H1 (cell line): ENCODE measurements around the gene VCX3A. TPM values are rescaled to one million over a fixed set of nuclear protein-coding genes. Genes with fewer than 3 reads are reported as not detected.

Experiments used
- CTCF ChIA-PET: fragments of 300-600 bp; sonication (Branson Sonifier 250); formaldehyde crosslinking; loops from one replicate; lab custom pipeline; 2021; ENCODE audit not compliant: partially characterized antibody; lab: Charles Lee
- POLR2A ChIA-PET: fragments of 300-600 bp; sonication (Branson Sonifier 250); formaldehyde crosslinking; loops from one replicate; lab custom pipeline; 2021; ENCODE audit warnings: inconsistent platforms; ENCODE audit not compliant: partially characterized antibody; lab: Charles Lee
- DNase-seq, 2 experiments: peaks; one replicate each; pipeline versions ENCODE4 v3.0.0 to v3.0.0-alpha.2; 2010 to 2022; ENCODE audit warnings: low spot score in 2 of 2, low read depth in 1 of 2, mixed read lengths in 1 of 2
- FAIRE-seq: peaks from 2 replicates; lab custom pipeline; 2011; peaks lifted over from hg19 to GRCh38; lab: Jason Lieb, UNC
- H2AFZ ChIP-seq: 2 replicates; pipeline ENCODE4 v1.8.1; 2012; ENCODE audit warnings: low read length, inconsistent platforms
- H2AK5ac ChIP-seq: 2 replicates; pipeline ENCODE4 v1.6.1; 2013; ENCODE audit warnings: low read depth, low read length
- H2BK120ac ChIP-seq: replicated peaks from 2 replicates; pipeline ENCODE3; 2013; ENCODE audit warnings: low read depth, low read length, inconsistent platforms
- H2BK12ac ChIP-seq: 2 replicates; pipeline ENCODE4 v1.6.1; 2013; ENCODE audit warnings: low read depth, low read length
- H2BK15ac ChIP-seq: 2 replicates; pipeline ENCODE4 v1.6.1; 2013; ENCODE audit warnings: low read length
- H2BK20ac ChIP-seq: 2 replicates; pipeline ENCODE4 v1.6.1; 2013; ENCODE audit warnings: low read length
- H2BK5ac ChIP-seq: 2 replicates; pipeline ENCODE4 v1.6.1; 2013; ENCODE audit warnings: low read depth, low read length
- H3K14ac ChIP-seq: 2 replicates; pipeline ENCODE4 v1.6.1; 2013; ENCODE audit warnings: inconsistent platforms; ENCODE audit not compliant: insufficient read length
- H3K18ac ChIP-seq: 2 replicates; pipeline ENCODE4 v1.6.1; 2013; ENCODE audit warnings: low read length; ENCODE audit errors: extremely low read depth
- H3K23ac ChIP-seq: 2 replicates; pipeline ENCODE4 v1.6.1; 2013; ENCODE audit warnings: inconsistent platforms; ENCODE audit not compliant: insufficient read length
- H3K23me2 ChIP-seq: 2 replicates; pipeline ENCODE4 v1.6.1; 2013; ENCODE audit warnings: low read depth, low read length
- H3K27ac ChIP-seq: 2 replicates; pipeline ENCODE4 v1.6.1; 2011; ENCODE audit warnings: low read depth, low read length, inconsistent platforms
- H3K27me3 ChIP-seq, 4 experiments: replicated peaks in 1 of 4; 1 replicate in 1 of 4; 2 replicates in 3 of 4; pipeline versions ENCODE4 v1.6.1 to v1.8.1; 2011 to 2013; ENCODE audit warnings: low read length in 3 of 4, mild to moderate bottlenecking in 3 of 4, inconsistent platforms in 2 of 4, mixed read lengths in 2 of 4, moderate library complexity in 1 of 4; ENCODE audit not compliant: control insufficient read depth in 3 of 4, insufficient read depth in 3 of 4; ENCODE audit errors: extremely low read depth in 1 of 4
- H3K36me3 ChIP-seq, 4 experiments: 2 replicates each; pipeline versions ENCODE4 v1.6.1 to v1.8.1; 2011 to 2013; ENCODE audit warnings: mild to moderate bottlenecking in 4 of 4, low read length in 3 of 4, moderate library complexity in 2 of 4, control low read depth in 1 of 4, inconsistent platforms in 1 of 4; ENCODE audit not compliant: insufficient read depth in 4 of 4, control insufficient read depth in 2 of 4
- H3K4ac ChIP-seq: replicated peaks from 2 replicates; pipeline ENCODE3; 2013; ENCODE audit warnings: low read length, low read depth, mixed read lengths, inconsistent platforms; ENCODE audit not compliant: insufficient read length
- H3K4me1 ChIP-seq, 4 experiments: replicated peaks in 1 of 4; 1 replicate in 1 of 4; 2 replicates in 3 of 4; pipeline versions ENCODE4 v1.6.1 to v1.8.1; 2011 to 2013; ENCODE audit warnings: low read length in 3 of 4, inconsistent platforms in 2 of 4, mixed read lengths in 1 of 4; ENCODE audit not compliant: insufficient read depth in 4 of 4, control insufficient read depth in 3 of 4
- H3K4me2 ChIP-seq, 2 experiments: 2 replicates each; pipeline versions ENCODE4 v1.6.1 to v1.8.1; 2011 to 2013; ENCODE audit warnings: low read depth in 2 of 2, low read length in 2 of 2, control low read depth in 1 of 2, inconsistent platforms in 1 of 2, mild to moderate bottlenecking in 1 of 2; ENCODE audit not compliant: insufficient read depth in 1 of 2
- H3K4me3 ChIP-seq, 4 experiments: fragments of 200-600, 300-600 bp in 1 of 4; sonication (generic), shearing (Covaris generic), sonication (Bioruptor Twin) in 1 of 4; 2 replicates each; pipeline versions ENCODE4 v1.5.1 to v1.8.1; 2011 to 2016; ENCODE audit warnings: low read length in 4 of 4, low read depth in 3 of 4, control low read depth in 2 of 4, inconsistent platforms in 2 of 4, mild to moderate bottlenecking in 2 of 4, mixed read lengths in 1 of 4, moderate library complexity in 1 of 4; ENCODE audit not compliant: insufficient read depth in 2 of 4; ENCODE audit errors: extremely low read depth in 1 of 4
- H3K56ac ChIP-seq: replicated peaks from 2 replicates; pipeline ENCODE3; 2013; ENCODE audit warnings: low read depth, mild to moderate bottlenecking, mixed read lengths, low read length, inconsistent platforms; ENCODE audit not compliant: insufficient read length
- H3K79me1 ChIP-seq: 2 replicates; pipeline ENCODE4 v1.6.1; 2013; ENCODE audit warnings: low read depth, low read length, control low read depth
- H3K79me2 ChIP-seq, 2 experiments: 2 replicates each; pipeline versions ENCODE4 v1.6.1 to v1.8.1; 2012 to 2013; ENCODE audit warnings: low read length in 2 of 2, mild to moderate bottlenecking in 2 of 2, inconsistent platforms in 1 of 2; ENCODE audit not compliant: insufficient read depth in 2 of 2, control insufficient read depth in 1 of 2
- H3K9ac ChIP-seq, 4 experiments: replicated peaks in 1 of 4; 1 replicate in 1 of 4; 2 replicates in 3 of 4; pipeline versions ENCODE4 v1.6.1 to v1.8.1; 2011 to 2013; ENCODE audit warnings: low read depth in 3 of 4, low read length in 3 of 4, control low read depth in 2 of 4, mild to moderate bottlenecking in 2 of 4, moderate library complexity in 2 of 4, inconsistent platforms in 1 of 4; ENCODE audit errors: extremely low read depth in 1 of 4
- H3K9me3 ChIP-seq, 2 experiments: 2 replicates each; pipeline versions ENCODE4 v1.6.1 to v1.8.1; 2012 to 2013; ENCODE audit warnings: mild to moderate bottlenecking in 2 of 2, moderate library complexity in 2 of 2, control low read depth in 1 of 2, inconsistent platforms in 1 of 2, low read depth in 1 of 2, low read length in 1 of 2, mixed read lengths in 1 of 2; ENCODE audit not compliant: insufficient read depth in 2 of 2
- H4K20me1 ChIP-seq, 2 experiments: replicated peaks in 1 of 2; 2 replicates each; pipeline versions ENCODE3 to v1.8.1; 2011 to 2013; ENCODE audit warnings: inconsistent platforms in 2 of 2, low read length in 2 of 2, mild to moderate bottlenecking in 1 of 2; ENCODE audit not compliant: insufficient read depth in 2 of 2, control insufficient read depth in 1 of 2
- H4K5ac ChIP-seq: 2 replicates; pipeline ENCODE4 v1.6.1; 2013; ENCODE audit warnings: low read length, low read depth, mixed read lengths, inconsistent platforms; ENCODE audit not compliant: insufficient read length
- H4K8ac ChIP-seq: 2 replicates; pipeline ENCODE4 v1.8.0; 2013; ENCODE audit warnings: mild to moderate bottlenecking, moderate library complexity, low read length, inconsistent platforms; ENCODE audit not compliant: insufficient read depth; ENCODE audit errors: extremely low read depth
- H4K91ac ChIP-seq: replicated peaks from 2 replicates; pipeline ENCODE3; 2013; ENCODE audit warnings: low read length, mixed read lengths, inconsistent platforms; ENCODE audit not compliant: insufficient read length
- ATF2 ChIP-seq: IDR thresholded peaks from 2 replicates; pipeline ENCODE4 v1.6.1; 2012; ENCODE audit warnings: low read length, inconsistent platforms
- BACH1 ChIP-seq: IDR thresholded peaks from 2 replicates; pipeline ENCODE4 v1.6.1; 2012; ENCODE audit warnings: low read length, improper control_type of control experiment
- CBX8 ChIP-seq: fragments of 300-800, 300-1000 bp; sonication (generic); IDR thresholded peaks from 2 replicates; pipeline ENCODE4 v1.7.1; 2016; ENCODE audit warnings: low read depth, low read length, borderline replicate concordance
- EGR1 ChIP-seq: IDR thresholded peaks from 2 replicates; pipeline ENCODE4 v1.6.1; 2011; ENCODE audit warnings: low read depth, low read length, borderline replicate concordance
- GABPA ChIP-seq: IDR thresholded peaks from 2 replicates; pipeline ENCODE4 v1.6.1; 2011; ENCODE audit warnings: mild to moderate bottlenecking, low read length, moderate library complexity, borderline replicate concordance; ENCODE audit not compliant: insufficient read depth
- KDM1A ChIP-seq: fragments of 200-600, 300-600 bp; sonication (generic); IDR thresholded peaks from 2 replicates; pipeline ENCODE4 v1.7.1; 2016; ENCODE audit warnings: mild to moderate bottlenecking, low read length, borderline replicate concordance
- RFX5 ChIP-seq: IDR thresholded peaks from 2 replicates; pipeline ENCODE4 v1.6.1; 2011; ENCODE audit warnings: low read depth, low read length, improper control_type of control experiment, borderline replicate concordance
- SIX5 ChIP-seq: IDR thresholded peaks from 2 replicates; pipeline ENCODE4 v1.6.1; 2011; ENCODE audit warnings: mild to moderate bottlenecking, low read depth, low read length
- WGBS, 2 experiments: shearing (Covaris generic) in 1 of 2; methylation state at CpG; one replicate each; pipeline versions ENCODE4 v1.1.6 to v1.1.7; 2013 to 2015; ENCODE audit warnings: low lambda C conversion rate in 2 of 2, mixed read lengths in 2 of 2, inconsistent platforms in 1 of 2, low coverage in 1 of 2, missing lambda C conversion rate in 1 of 2; ENCODE audit not compliant: insufficient replicate concordance in 2 of 2, insufficient coverage in 1 of 2, insufficient read length in 1 of 2; ENCODE audit errors: extremely low coverage in 1 of 2, missing lambda C conversion rate in 1 of 2; 5-methylcytosine and 5-hydroxymethylcytosine counted together
- polyA plus RNA-seq, 7 experiments: library from polyadenylated mRNA; depleted of rRNA in 3 of 7; stranded (reverse) in 5 of 7; unstranded in 2 of 7; fragments of >200 nt in 5 of 7; fragments of 200-250 nt in 2 of 7; gene quantifications; 1 replicate in 5 of 7; 2 replicates in 1 of 7; 4 replicates in 1 of 7; pipeline versions ENCODE4 v1.2.1 to v1.2.3, GENCODE V29; 2011 to 2013; ENCODE audit warnings: missing spikeins in 2 of 7, mixed read lengths in 2 of 7
- total RNA-seq: library from RNA; stranded (reverse); fragmentation: NEBNext Ultra II Directional; extraction: Animal tissue kit (Norgen Biotek cat#: 25700); gene quantifications from 2 replicates; pipeline ENCODE4 v1.2.1, GENCODE V29; 2021

VCX3A gene
- total and polyA plus RNA-seq, 2 of the 8 experiments (the other 6 are each of a cell fraction or from before 2014, with no cell fraction given) = 0.38 to 0.63 TPM

GRCh38 chrX:6550999-6551398 lies 16.1 kb upstream of the VCX3A start:
- CTCF ChIA-PET = no interaction called here

More at GRCh38 chrX:6550999-6551398, 16.1 kb upstream of the VCX3A start:
- Histone ChIP-seq H4K91ac (no peak overlapping the region), H2AFZ (no peak overlapping the region; the same call in 1 of the 2 replicates), H2BK15ac (no peak overlapping the region), H4K20me1 (no peaks in the 10 kb centered on the region), H3K4ac (no peak overlapping the region), H3K9ac (no peak overlapping the region), H3K23me2 (no peaks in the 10 kb centered on the region), H4K5ac (no peak overlapping the region), H3K18ac (no peak overlapping the region), H3K27me3 (no peaks in the 10 kb centered on the region), H3K56ac (no peak overlapping the region), H3K9me3 (no peaks in the 10 kb centered on the region), H2BK12ac (no peak overlapping the region), H3K79me1 (no peaks in the 10 kb centered on the region), H3K23ac (no peak overlapping the region), H3K4me2 (no peak overlapping the region), H2BK5ac (no peak overlapping the region), H2BK20ac (no peak overlapping the region), H2AK5ac (no peak overlapping the region), H2BK120ac (no peak overlapping the region), H3K36me3 (no peaks in the 10 kb centered on the region), H3K79me2 (no peaks in the 10 kb centered on the region), H4K8ac (no peak overlapping the region), H3K4me1 (no peaks in the 10 kb centered on the region; a peak in 2 of 7 replicates), H3K27ac (no peak overlapping the region), H3K4me3 (no peak overlapping the region), H3K14ac (no peak overlapping the region)
- POLR2A ChIA-PET = no interaction called here
- TF ChIP-seq CBX8 (no peak), BACH1 (no peak), KDM1A (no peak), RFX5 (no peak), EGR1 (no peak), GABPA (no peak), SIX5 (no peak), ATF2 (no peak)
- DNase-seq = no peak
- 84% methylated on average over 4 of the region's 8 CpGs; no CpG with 5 or more reads in 1 of the 2 experiments for WGBS, 2 experiments
- FAIRE-seq = peak; percentile 52
